NB4 (cell line): Measurements from ENCODE around the gene TXNRD2.

Experiments
- DNase-seq: peaks from one replicate; pipeline ENCODE4 v3.0.0; 2010; ENCODE audit warnings: low read depth
- H3K4me3 ChIP-seq: one replicate; pipeline ENCODE4 v1.5.1; 2011; ENCODE audit warnings: mild to moderate bottlenecking, low read depth, low read length, moderate library complexity
- MYC ChIP-seq: IDR thresholded peaks from 2 replicates; pipeline ENCODE4 v1.6.1; 2011; ENCODE audit warnings: low read depth, low read length
- POLR2A ChIP-seq: IDR thresholded peaks from 2 replicates; pipeline ENCODE4 v1.6.1; 2011; ENCODE audit warnings: mild to moderate bottlenecking; ENCODE audit not compliant: insufficient read length; ENCODE audit errors: extremely low read depth
- TF ChIP-seq, protein P1 (sequence below): IDR thresholded peaks from one replicate; pipeline ENCODE4 v1.5.1; 2012; ENCODE audit warnings: low read depth, low read length
- TF ChIP-seq, protein P2 (sequence below): IDR thresholded peaks from 2 replicates; pipeline ENCODE4 v1.6.1; 2011; ENCODE audit warnings: low read depth, low read length

Gene TXNRD2

GRCh38 chr22:19961201-19961580, 19.6 kb upstream of the TXNRD2 start:
- no peak for DNase-seq
- H3K4me3 ChIP-seq, result no peak overlapping the region
- TF ChIP-seq MYC, result no peak
- TF ChIP-seq, protein P1, sequence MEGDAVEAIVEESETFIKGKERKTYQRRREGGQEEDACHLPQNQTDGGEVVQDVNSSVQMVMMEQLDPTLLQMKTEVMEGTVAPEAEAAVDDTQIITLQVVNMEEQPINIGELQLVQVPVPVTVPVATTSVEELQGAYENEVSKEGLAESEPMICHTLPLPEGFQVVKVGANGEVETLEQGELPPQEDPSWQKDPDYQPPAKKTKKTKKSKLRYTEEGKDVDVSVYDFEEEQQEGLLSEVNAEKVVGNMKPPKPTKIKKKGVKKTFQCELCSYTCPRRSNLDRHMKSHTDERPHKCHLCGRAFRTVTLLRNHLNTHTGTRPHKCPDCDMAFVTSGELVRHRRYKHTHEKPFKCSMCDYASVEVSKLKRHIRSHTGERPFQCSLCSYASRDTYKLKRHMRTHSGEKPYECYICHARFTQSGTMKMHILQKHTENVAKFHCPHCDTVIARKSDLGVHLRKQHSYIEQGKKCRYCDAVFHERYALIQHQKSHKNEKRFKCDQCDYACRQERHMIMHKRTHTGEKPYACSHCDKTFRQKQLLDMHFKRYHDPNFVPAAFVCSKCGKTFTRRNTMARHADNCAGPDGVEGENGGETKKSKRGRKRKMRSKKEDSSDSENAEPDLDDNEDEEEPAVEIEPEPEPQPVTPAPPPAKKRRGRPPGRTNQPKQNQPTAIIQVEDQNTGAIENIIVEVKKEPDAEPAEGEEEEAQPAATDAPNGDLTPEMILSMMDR, result no peak
- TF ChIP-seq POLR2A, result no peak
- TF ChIP-seq, protein P2, sequence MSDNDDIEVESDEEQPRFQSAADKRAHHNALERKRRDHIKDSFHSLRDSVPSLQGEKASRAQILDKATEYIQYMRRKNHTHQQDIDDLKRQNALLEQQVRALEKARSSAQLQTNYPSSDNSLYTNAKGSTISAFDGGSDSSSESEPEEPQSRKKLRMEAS, result no peak

DNA sequence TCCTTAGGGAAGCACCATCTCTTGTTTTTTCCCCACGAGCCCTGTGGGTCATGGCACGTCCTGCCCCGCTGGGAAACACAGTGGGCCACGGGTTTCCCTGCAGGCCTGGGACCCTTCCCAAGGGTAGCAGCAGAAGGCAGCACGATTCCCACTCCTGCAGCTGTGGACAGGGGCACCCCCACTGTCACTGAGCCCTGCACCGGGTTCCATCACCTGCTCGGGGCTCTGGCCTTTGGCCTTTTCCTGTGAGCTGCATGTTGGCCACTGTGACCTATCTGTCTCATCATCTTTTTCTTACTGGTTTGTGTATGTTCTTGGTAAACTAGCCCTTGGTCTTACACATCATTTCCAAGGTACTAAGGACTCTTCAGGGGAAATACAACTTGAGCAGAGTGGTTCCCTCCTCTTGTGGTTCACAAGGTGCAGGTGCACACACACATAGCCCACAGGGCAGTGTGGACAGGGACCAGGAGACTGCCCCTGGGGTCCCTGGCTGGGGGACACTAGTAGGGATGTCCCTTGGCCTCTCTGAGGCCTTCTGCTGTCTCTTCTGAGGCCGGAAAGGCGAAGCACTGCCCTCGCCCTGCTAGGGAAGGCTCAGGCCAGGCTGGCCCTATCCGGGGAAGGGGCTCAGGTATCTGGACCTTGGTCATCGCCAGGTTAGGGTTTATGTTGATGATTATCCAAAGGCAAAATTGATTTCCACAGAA, 19.0 kb upstream of the TXNRD2 start:
- H3K4me3 ChIP-seq, result no peak overlapping the region
- DNase-seq, result no peak
- TF ChIP-seq, protein P1, result no peak
- no peak for TF ChIP-seq POLR2A
- TF ChIP-seq MYC, result no peak
- TF ChIP-seq, protein P2, result no peak

DNA sequence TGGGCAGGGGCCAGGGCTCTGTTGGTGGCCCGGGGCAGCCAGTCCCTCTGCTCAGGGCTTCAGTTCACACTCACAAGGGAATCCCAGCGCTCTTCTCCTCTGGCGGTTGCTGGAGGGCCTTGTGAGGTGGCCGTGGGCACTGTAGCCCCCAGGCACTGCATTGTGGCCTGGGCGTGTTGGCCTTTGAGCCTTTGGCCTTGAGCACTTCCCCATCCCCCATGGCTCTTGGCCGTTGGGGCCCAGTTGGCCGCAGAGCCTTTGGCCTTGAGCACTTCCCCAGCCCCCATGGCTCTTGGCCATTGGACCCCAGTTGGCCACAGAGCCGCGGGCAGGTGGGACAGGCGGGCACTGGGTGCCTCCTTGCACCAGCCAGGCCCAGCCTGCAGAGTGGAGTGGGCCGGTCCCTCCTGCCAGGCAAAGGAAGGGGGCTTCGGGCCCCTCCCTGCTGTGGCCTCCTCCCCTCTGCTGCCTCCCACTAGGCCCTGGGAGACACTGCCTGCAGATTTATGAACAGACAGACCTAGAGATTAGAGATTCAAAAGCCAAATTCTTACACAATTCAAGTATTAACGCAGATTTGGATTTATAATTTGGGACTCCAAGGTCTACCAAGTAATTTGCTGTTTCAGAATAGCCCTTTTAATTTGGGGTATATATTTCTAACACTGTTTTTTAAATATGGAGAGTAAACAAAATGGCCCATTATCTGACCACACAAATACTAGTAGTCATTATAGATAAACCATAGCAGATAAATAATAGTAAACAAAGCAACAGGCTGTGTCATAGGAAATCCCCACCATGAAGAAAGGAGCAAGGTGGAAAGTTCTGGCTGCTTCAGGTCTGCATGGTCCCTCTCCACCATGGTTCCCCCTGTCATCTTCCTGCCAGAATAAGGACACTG, 18.2 kb upstream of the TXNRD2 start:
- TF ChIP-seq POLR2A (no peak), MYC (no peak)
- TF ChIP-seq, protein P1, result no peak
- TF ChIP-seq, protein P2, result no peak
- no peak overlapping the region for H3K4me3 ChIP-seq
- DNase-seq, result no peak

GRCh38 chr22:19959043-19959586, 17.5 kb upstream of the TXNRD2 start:
- no peak for DNase-seq
- TF ChIP-seq, protein P2, result no peak
- TF ChIP-seq MYC (no peak), POLR2A (no peak)
- TF ChIP-seq, protein P1, result no peak
- no peak overlapping the region for H3K4me3 ChIP-seq

GRCh38 chr22:19958083-19959042, 16.7 kb upstream of the TXNRD2 start:
- DNase-seq, result no peak
- H3K4me3 ChIP-seq, result no peak overlapping the region
- TF ChIP-seq POLR2A (no peak), MYC (no peak)
- TF ChIP-seq, protein P1, result no peak
- TF ChIP-seq, protein P2, result no peak
